Urinary bladder (tissue), 4 donors: ENCODE results near the gene RASL11A. TPM values are rescaled to one million over a fixed set of nuclear protein-coding genes. Genes with fewer than 3 reads are reported as not detected.

ENCODE experiments used
- DNase-seq: peaks from one replicate; pipeline ENCODE4 v3.0.0-alpha.2; 2015; ENCODE audit errors: extremely low spot score
- H3K27ac ChIP-seq: one replicate; pipeline ENCODE4 v1.5.1; 2013; ENCODE audit warnings: low read depth, mild to moderate bottlenecking, moderate library complexity
- H3K36me3 ChIP-seq: one replicate; pipeline ENCODE4 v1.6.1; 2013; ENCODE audit warnings: mild to moderate bottlenecking, moderate library complexity; ENCODE audit not compliant: insufficient read depth
- H3K4me1 ChIP-seq: one replicate; pipeline ENCODE4 v1.6.1; 2013; ENCODE audit warnings: mild to moderate bottlenecking, moderate library complexity; ENCODE audit not compliant: insufficient read depth
- H3K4me3 ChIP-seq: one replicate; pipeline ENCODE4 v1.5.1; 2013; ENCODE audit warnings: low read depth, low read length
- WGBS: extraction: QIAGEN DNeasy Blood & Tissue Kit; methylation state at CpG from one replicate; pipeline ENCODE4 v1.1.7; 2013; 5-methylcytosine and 5-hydroxymethylcytosine counted together
- polyA plus RNA-seq: library from polyadenylated mRNA; stranded (reverse); fragments of 200-250 nt; gene quantifications from one replicate; pipeline ENCODE4 v1.2.3, GENCODE V29; 2013
- total RNA-seq: library from RNA; depleted of rRNA; stranded (reverse); fragments of >200 nt; gene quantifications from one replicate; pipeline ENCODE4 v1.2.3, GENCODE V29; 2014
- donor health status: healthy with polysubstance abuse.
- donor health status: healthy.

The RASL11A gene
- total and polyA plus RNA-seq, 2 donors, result 8.8 to 44.4 TPM

GRCh38 chr13:27257648-27258253 is 12.9 kb upstream of the RASL11A start:
- Histone ChIP-seq H3K4me3 (no peak overlapping the region), H3K27ac (no peak overlapping the region), H3K36me3 (peaks cover 2% of the 10 kb centered on the region), H3K4me1 (peaks cover 2% of the 10 kb centered on the region)
- 82% methylated on average over 11 of the region's 11 CpGs for WGBS
- no peak for DNase-seq

- Histone ChIP-seq H3K4me3 (no peak overlapping the region), H3K36me3 (peaks cover 2% of the 10 kb centered on the region), H3K4me1 (no peaks in the 10 kb centered on the region), H3K27ac (no peak overlapping the region)
- no peak for DNase-seq
- WGBS, result 86% methylated on average over 5 of the region's 5 CpGs
Measured at GRCh38 chr13:27258637-27259386, 11.8 kb upstream of the RASL11A start.

GRCh38 chr13:27259831-27260230 is 10.8 kb upstream of the RASL11A start:
- Histone ChIP-seq H3K36me3 (no peaks in the 10 kb centered on the region), H3K4me3 (no peak overlapping the region), H3K27ac (no peak overlapping the region), H3K4me1 (no peaks in the 10 kb centered on the region)
- DNase-seq, result no peak
- 62% methylated on average over 2 of the region's 2 CpGs for WGBS

- Histone ChIP-seq H3K27ac (no peak overlapping the region), H3K36me3 (no peaks in the 10 kb centered on the region), H3K4me1 (no peaks in the 10 kb centered on the region), H3K4me3 (no peak overlapping the region)
- DNase-seq, result no peak
- WGBS, result 59% methylated on average over 5 of the region's 5 CpGs
Measured at GRCh38 chr13:27261396-27261795, 9.2 kb upstream of the RASL11A start.

- Histone ChIP-seq H3K27ac (no peak overlapping the region), H3K4me3 (no peak overlapping the region), H3K4me1 (no peaks in the 10 kb centered on the region), H3K36me3 (no peaks in the 10 kb centered on the region)
- 40% methylated on average over 2 of the region's 2 CpGs for WGBS
- no peak for DNase-seq
Measured at GRCh38 chr13:27263438-27263837, 7.2 kb upstream of the RASL11A start.

- Histone ChIP-seq H3K36me3 (no peaks in the 10 kb centered on the region), H3K4me3 (no peak overlapping the region), H3K27ac (no peak overlapping the region), H3K4me1 (no peaks in the 10 kb centered on the region)
- 26% methylated on average over 5 of the region's 5 CpGs for WGBS
- DNase-seq, result no peak
Measured at GRCh38 chr13:27264181-27264580, 6.4 kb upstream of the RASL11A start.

GRCh38 chr13:27264648-27265047 is 6.0 kb upstream of the RASL11A start:
- no peaks in the 10 kb centered on the region for H3K4me1 ChIP-seq
- H3K27ac ChIP-seq, result no peak overlapping the region
- no peak overlapping the region for H3K4me3 ChIP-seq
- DNase-seq, result no peak
- H3K36me3 ChIP-seq, result no peaks in the 10 kb centered on the region
- 22% methylated on average over 1 of the region's 1 CpG for WGBS

- no peak overlapping the region for H3K27ac ChIP-seq
- WGBS, result 44% methylated on average over 2 of the region's 2 CpGs
- no peaks in the 10 kb centered on the region for H3K36me3 ChIP-seq
- DNase-seq, result no peak
- no peaks in the 10 kb centered on the region for H3K4me1 ChIP-seq
- no peak overlapping the region for H3K4me3 ChIP-seq
Measured at GRCh38 chr13:27266917-27267316, 3.7 kb upstream of the RASL11A start.

GRCh38 chr13:27267596-27267995 is 3.0 kb upstream of the RASL11A start:
- Histone ChIP-seq H3K4me1 (no peaks in the 10 kb centered on the region), H3K27ac (no peak overlapping the region)
- WGBS, result 69% methylated on average over 2 of the region's 2 CpGs

GRCh38 chr13:27269114-27269665 is 1.4 kb upstream of the RASL11A start:
- no peak for DNase-seq
- WGBS, result 71% methylated on average over 2 of the region's 2 CpGs

More at GRCh38 chr13:27267596-27267995, 3.0 kb upstream of the RASL11A start:
- Histone ChIP-seq H3K36me3 (no peaks in the 10 kb centered on the region), H3K4me3 (no peak overlapping the region)
- DNase-seq, result no peak

GRCh38 chr13:27271570-27272096 is 1.0 kb downstream of the RASL11A start:
- no peaks in the 10 kb centered on the region for H3K4me1 ChIP-seq
- DNase-seq, result no peak
- peak overlapping the region; percentile 73 for H3K4me3 ChIP-seq
- 43% methylated on average over 15 of the region's 15 CpGs for WGBS
- H3K27ac ChIP-seq, result no peak overlapping the region
- H3K36me3 ChIP-seq, result no peaks in the 10 kb centered on the region

More at GRCh38 chr13:27269114-27269665, 1.4 kb upstream of the RASL11A start:
- no peaks in the 10 kb centered on the region for H3K36me3 ChIP-seq
- no peak overlapping the region for H3K27ac ChIP-seq
- H3K4me1 ChIP-seq, result no peaks in the 10 kb centered on the region
- no peak overlapping the region for H3K4me3 ChIP-seq

- H3K4me3 ChIP-seq, result no peak overlapping the region
- H3K36me3 ChIP-seq, result no peaks in the 10 kb centered on the region
- no peak for DNase-seq
- H3K27ac ChIP-seq, result no peak overlapping the region
- 73% methylated on average over 4 of the region's 4 CpGs for WGBS
- no peaks in the 10 kb centered on the region for H3K4me1 ChIP-seq
Measured at GRCh38 chr13:27273658-27274425, 3.2 kb downstream of the RASL11A start.

- DNase-seq, result no peak
- H3K4me3 ChIP-seq, result no peak overlapping the region
- no peaks in the 10 kb centered on the region for H3K36me3 ChIP-seq
- no peaks in the 10 kb centered on the region for H3K4me1 ChIP-seq
- WGBS, result 57% methylated on average over 1 of the region's 1 CpG
- H3K27ac ChIP-seq, result no peak overlapping the region
Measured at GRCh38 chr13:27274631-27275030, 4.0 kb downstream of the RASL11A start.
